HEK293 (cell line): ENCODE measurements around the gene NDUFB10.

Experiments used
- GLI2 ChIP-seq: fragments of 450-650 bp; formaldehyde crosslinking; IDR thresholded peaks from 2 replicates; pipeline ENCODE4; 2017; ENCODE audit warnings: missing biosample characterization, missing genetic modification characterization, low read depth, borderline replicate concordance
- GLI4 ChIP-seq: fragments of 450-650 bp; formaldehyde crosslinking; IDR thresholded peaks from 2 replicates; pipeline ENCODE4 v1.5.1; 2016; ENCODE audit warnings: missing biosample characterization, missing genetic modification characterization
- KLF16 ChIP-seq: fragments of 450-650 bp; formaldehyde crosslinking; IDR thresholded peaks from 2 replicates; pipeline ENCODE4 v1.5.1; 2017; ENCODE audit warnings: missing biosample characterization, missing genetic modification characterization
- OVOL3 ChIP-seq: fragments of 450-650 bp; formaldehyde crosslinking; IDR thresholded peaks from 2 replicates; pipeline ENCODE4 v1.5.1; 2016; ENCODE audit warnings: missing biosample characterization, missing genetic modification characterization
- SCRT2 ChIP-seq: fragments of 450-650 bp; formaldehyde crosslinking; IDR thresholded peaks from 2 replicates; pipeline ENCODE4 v1.5.1; 2016; ENCODE audit warnings: missing biosample characterization, missing genetic modification characterization
- YY1 ChIP-seq: fragments of 450-650 bp; formaldehyde crosslinking; IDR thresholded peaks from 2 replicates; pipeline ENCODE4 v1.5.1; 2018; ENCODE audit warnings: missing biosample characterization, missing genetic modification characterization
- ZNF112 ChIP-seq: fragments of 450-650 bp; formaldehyde crosslinking; IDR thresholded peaks from 2 replicates; pipeline ENCODE4 v1.5.0; 2017; ENCODE audit warnings: missing biosample characterization, missing genetic modification characterization
- ZNF132 ChIP-seq: fragments of 450-650 bp; formaldehyde crosslinking; IDR thresholded peaks from 2 replicates; pipeline ENCODE4 v1.5.1; 2017; ENCODE audit warnings: missing biosample characterization, missing genetic modification characterization, borderline replicate concordance
- ZNF138 ChIP-seq: fragments of 450-650 bp; formaldehyde crosslinking; IDR thresholded peaks from 2 replicates; pipeline ENCODE4 v1.5.1; 2016; ENCODE audit warnings: missing biosample characterization, missing genetic modification characterization, borderline replicate concordance
- ZNF202 ChIP-seq: fragments of 450-650 bp; formaldehyde crosslinking; IDR thresholded peaks from 2 replicates; pipeline ENCODE4 v1.5.1; 2016; ENCODE audit warnings: missing biosample characterization, missing genetic modification characterization, borderline replicate concordance
- ZNF266 ChIP-seq: fragments of 450-650 bp; formaldehyde crosslinking; IDR thresholded peaks from 2 replicates; pipeline ENCODE4 v1.5.1; 2016; ENCODE audit warnings: missing biosample characterization, missing genetic modification characterization, low read depth
- ZNF350 ChIP-seq: fragments of 450-650 bp; formaldehyde crosslinking; IDR thresholded peaks from 2 replicates; pipeline ENCODE4 v1.5.0; 2017; ENCODE audit warnings: missing biosample characterization, mild to moderate bottlenecking, missing genetic modification characterization
- ZNF354C ChIP-seq: fragments of 450-650 bp; formaldehyde crosslinking; IDR thresholded peaks from 2 replicates; pipeline ENCODE4 v1.5.1; 2016; ENCODE audit warnings: missing biosample characterization, missing genetic modification characterization, low read depth, borderline replicate concordance
- ZNF394 ChIP-seq: fragments of 450-650 bp; formaldehyde crosslinking; IDR thresholded peaks from 2 replicates; pipeline ENCODE4 v1.5.1; 2016; ENCODE audit warnings: missing biosample characterization, missing genetic modification characterization, mild to moderate bottlenecking, moderate library complexity, borderline replicate concordance
- ZNF416 ChIP-seq: fragments of 450-650 bp; formaldehyde crosslinking; IDR thresholded peaks from 2 replicates; pipeline ENCODE4 v1.5.1; 2016; ENCODE audit warnings: missing biosample characterization, missing genetic modification characterization
- ZNF514 ChIP-seq: fragments of 450-650 bp; formaldehyde crosslinking; IDR thresholded peaks from 2 replicates; pipeline ENCODE4 v1.5.1; 2016; ENCODE audit warnings: missing biosample characterization, missing genetic modification characterization
- ZNF530 ChIP-seq: fragments of 450-650 bp; formaldehyde crosslinking; IDR thresholded peaks from 2 replicates; pipeline ENCODE4 v1.5.1; 2016; ENCODE audit warnings: low read depth, missing biosample characterization, missing genetic modification characterization
- ZNF549 ChIP-seq: fragments of 450-650 bp; IDR thresholded peaks from 2 replicates; pipeline ENCODE4 v1.5.1; 2018; ENCODE audit warnings: missing biosample characterization, missing genetic modification characterization, mild to moderate bottlenecking, inconsistent platforms, moderate library complexity
- ZNF654 ChIP-seq: fragments of 450-650 bp; formaldehyde crosslinking; IDR thresholded peaks from 2 replicates; pipeline ENCODE4 v1.5.1; 2016; ENCODE audit warnings: low read depth, missing biosample characterization, missing genetic modification characterization
- ZNF658 ChIP-seq: fragments of 450-650 bp; formaldehyde crosslinking; IDR thresholded peaks from 2 replicates; pipeline ENCODE4; 2016; ENCODE audit warnings: missing biosample characterization, missing genetic modification characterization
- ZNF670 ChIP-seq: fragments of 450-650 bp; formaldehyde crosslinking; IDR thresholded peaks from 2 replicates; pipeline ENCODE4 v1.5.1; 2016; ENCODE audit warnings: missing biosample characterization, missing genetic modification characterization, low read depth
- ZNF701 ChIP-seq: fragments of 450-650 bp; formaldehyde crosslinking; IDR thresholded peaks from 2 replicates; pipeline ENCODE4 v1.5.1; 2016; ENCODE audit warnings: missing biosample characterization, missing genetic modification characterization
- ZNF777 ChIP-seq: fragments of 450-650 bp; formaldehyde crosslinking; IDR thresholded peaks from 2 replicates; pipeline ENCODE4 v1.5.1; 2017; ENCODE audit warnings: missing biosample characterization, missing genetic modification characterization, borderline replicate concordance
- TF ChIP-seq, protein P1 (sequence below): fragments of 450-650 bp; formaldehyde crosslinking; IDR thresholded peaks from 2 replicates; pipeline ENCODE4 v1.5.1; 2016; ENCODE audit warnings: missing biosample characterization, missing genetic modification characterization, low read depth
- TF ChIP-seq, protein P2 (sequence below): fragments of 450-650 bp; formaldehyde crosslinking; IDR thresholded peaks from 2 replicates; pipeline ENCODE4 v1.5.1; 2016; ENCODE audit warnings: missing biosample characterization, missing genetic modification characterization, borderline replicate concordance
- TF ChIP-seq, protein P3 (sequence below): fragments of 450-650 bp; formaldehyde crosslinking; IDR thresholded peaks from 2 replicates; pipeline ENCODE4 v1.5.1; 2017; ENCODE audit warnings: missing biosample characterization, mild to moderate bottlenecking, missing genetic modification characterization, moderate library complexity
- TF ChIP-seq, protein P4 (sequence below): fragments of 450-650 bp; formaldehyde crosslinking; IDR thresholded peaks from 2 replicates; pipeline ENCODE4 v1.5.1; 2016; ENCODE audit warnings: missing biosample characterization, missing genetic modification characterization
- TF ChIP-seq, protein P5 (sequence below): fragments of 450-650 bp; formaldehyde crosslinking; IDR thresholded peaks from 2 replicates; pipeline ENCODE4 v1.5.1; 2016; ENCODE audit warnings: missing biosample characterization, missing genetic modification characterization
- TF ChIP-seq, protein P6 (sequence below): fragments of 450-650 bp; formaldehyde crosslinking; IDR thresholded peaks from 2 replicates; pipeline ENCODE4 v1.5.1; 2016; ENCODE audit warnings: missing biosample characterization, missing genetic modification characterization

Gene NDUFB10

DNA sequence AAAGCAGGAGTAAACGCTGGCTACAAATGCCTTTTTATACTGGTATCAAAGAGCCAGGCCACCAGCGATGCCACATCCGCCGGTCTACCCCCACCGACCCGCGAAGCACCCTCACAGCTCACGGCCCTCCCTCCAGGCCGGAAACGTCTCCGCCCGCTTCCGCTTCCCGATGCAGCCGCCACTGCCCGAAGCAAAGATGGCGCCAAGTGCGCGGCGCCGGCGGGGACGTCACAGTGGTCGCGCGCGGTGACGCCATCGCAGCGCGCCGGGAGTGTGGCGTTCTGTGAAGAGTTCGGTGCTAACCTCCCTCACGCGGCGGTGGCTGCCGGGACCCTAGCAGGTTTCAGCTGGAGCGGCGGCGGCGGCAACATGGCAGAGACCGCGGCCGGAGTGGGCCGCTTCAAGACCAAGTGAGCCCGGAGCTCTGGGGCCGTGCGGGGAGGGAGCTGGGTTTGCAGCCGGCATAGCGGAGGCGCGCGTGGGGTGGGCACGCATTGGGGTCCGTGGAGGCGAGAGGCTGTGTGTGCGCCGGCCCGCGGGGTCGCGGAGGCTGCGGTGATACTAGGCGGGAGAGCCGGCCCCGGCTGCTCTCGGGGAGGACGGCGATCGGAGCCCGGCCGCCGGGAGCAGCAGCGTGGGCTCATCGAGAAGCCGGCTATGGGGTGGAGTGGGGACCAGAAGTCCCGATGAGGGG, 12.6 kb downstream of the NDUFB10 start, which contains the start of gene TBL3 (continued):
- TF ChIP-seq, protein P1, sequence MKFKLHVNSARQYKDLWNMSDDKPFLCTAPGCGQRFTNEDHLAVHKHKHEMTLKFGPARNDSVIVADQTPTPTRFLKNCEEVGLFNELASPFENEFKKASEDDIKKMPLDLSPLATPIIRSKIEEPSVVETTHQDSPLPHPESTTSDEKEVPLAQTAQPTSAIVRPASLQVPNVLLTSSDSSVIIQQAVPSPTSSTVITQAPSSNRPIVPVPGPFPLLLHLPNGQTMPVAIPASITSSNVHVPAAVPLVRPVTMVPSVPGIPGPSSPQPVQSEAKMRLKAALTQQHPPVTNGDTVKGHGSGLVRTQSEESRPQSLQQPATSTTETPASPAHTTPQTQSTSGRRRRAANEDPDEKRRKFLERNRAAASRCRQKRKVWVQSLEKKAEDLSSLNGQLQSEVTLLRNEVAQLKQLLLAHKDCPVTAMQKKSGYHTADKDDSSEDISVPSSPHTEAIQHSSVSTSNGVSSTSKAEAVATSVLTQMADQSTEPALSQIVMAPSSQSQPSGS (tag by site-specific recombination), result peak; percentile 81
- TF ChIP-seq ZNF514 (tag by site-specific recombination), result no peak
- no peak for TF ChIP-seq ZNF416 (tag by site-specific recombination)
- TF ChIP-seq ZNF350, result no peak
- no peak for TF ChIP-seq ZNF654 (tag by site-specific recombination)
- no peak for TF ChIP-seq ZNF670 (tag by site-specific recombination)
- TF ChIP-seq, protein P2, sequence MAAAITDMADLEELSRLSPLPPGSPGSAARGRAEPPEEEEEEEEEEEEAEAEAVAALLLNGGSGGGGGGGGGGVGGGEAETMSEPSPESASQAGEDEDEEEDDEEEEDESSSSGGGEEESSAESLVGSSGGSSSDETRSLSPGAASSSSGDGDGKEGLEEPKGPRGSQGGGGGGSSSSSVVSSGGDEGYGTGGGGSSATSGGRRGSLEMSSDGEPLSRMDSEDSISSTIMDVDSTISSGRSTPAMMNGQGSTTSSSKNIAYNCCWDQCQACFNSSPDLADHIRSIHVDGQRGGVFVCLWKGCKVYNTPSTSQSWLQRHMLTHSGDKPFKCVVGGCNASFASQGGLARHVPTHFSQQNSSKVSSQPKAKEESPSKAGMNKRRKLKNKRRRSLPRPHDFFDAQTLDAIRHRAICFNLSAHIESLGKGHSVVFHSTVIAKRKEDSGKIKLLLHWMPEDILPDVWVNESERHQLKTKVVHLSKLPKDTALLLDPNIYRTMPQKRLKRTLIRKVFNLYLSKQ (tag by site-specific recombination), result 0 out of 2 replicates have a peak, but pooled peaks have one; percentile 2
- TF ChIP-seq, protein P3, sequence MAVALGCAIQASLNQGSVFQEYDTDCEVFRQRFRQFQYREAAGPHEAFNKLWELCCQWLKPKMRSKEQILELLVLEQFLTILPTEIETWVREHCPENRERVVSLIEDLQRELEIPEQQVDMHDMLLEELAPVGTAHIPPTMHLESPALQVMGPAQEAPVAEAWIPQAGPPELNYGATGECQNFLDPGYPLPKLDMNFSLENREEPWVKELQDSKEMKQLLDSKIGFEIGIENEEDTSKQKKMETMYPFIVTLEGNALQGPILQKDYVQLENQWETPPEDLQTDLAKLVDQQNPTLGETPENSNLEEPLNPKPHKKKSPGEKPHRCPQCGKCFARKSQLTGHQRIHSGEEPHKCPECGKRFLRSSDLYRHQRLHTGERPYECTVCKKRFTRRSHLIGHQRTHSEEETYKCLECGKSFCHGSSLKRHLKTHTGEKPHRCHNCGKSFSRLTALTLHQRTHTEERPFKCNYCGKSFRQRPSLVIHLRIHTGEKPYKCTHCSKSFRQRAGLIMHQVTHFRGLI (tag by site-specific recombination), result no peak; the same call in 1 of the 2 replicates
- no peak for TF ChIP-seq ZNF549
- TF ChIP-seq, protein P4, sequence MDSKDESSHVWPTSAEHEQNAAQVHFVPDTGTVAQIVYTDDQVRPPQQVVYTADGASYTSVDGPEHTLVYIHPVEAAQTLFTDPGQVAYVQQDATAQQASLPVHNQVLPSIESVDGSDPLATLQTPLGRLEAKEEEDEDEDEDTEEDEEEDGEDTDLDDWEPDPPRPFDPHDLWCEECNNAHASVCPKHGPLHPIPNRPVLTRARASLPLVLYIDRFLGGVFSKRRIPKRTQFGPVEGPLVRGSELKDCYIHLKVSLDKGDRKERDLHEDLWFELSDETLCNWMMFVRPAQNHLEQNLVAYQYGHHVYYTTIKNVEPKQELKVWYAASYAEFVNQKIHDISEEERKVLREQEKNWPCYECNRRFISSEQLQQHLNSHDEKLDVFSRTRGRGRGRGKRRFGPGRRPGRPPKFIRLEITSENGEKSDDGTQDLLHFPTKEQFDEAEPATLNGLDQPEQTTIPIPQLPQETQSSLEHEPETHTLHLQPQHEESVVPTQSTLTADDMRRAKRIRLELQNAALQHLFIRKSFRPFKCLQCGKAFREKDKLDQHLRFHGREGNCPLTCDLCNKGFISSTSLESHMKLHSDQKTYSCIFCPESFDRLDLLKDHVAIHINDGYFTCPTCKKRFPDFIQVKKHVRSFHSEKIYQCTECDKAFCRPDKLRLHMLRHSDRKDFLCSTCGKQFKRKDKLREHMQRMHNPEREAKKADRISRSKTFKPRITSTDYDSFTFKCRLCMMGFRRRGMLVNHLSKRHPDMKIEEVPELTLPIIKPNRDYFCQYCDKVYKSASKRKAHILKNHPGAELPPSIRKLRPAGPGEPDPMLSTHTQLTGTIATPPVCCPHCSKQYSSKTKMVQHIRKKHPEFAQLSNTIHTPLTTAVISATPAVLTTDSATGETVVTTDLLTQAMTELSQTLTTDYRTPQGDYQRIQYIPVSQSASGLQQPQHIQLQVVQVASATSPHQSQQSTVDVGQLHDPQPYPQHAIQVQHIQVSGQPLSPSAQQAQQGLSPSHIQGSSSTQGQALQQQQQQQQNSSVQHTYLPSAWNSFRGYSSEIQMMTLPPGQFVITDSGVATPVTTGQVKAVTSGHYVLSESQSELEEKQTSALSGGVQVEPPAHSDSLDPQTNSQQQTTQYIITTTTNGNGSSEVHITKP (tag by site-specific recombination), result peak; percentile 36; the same call in 1 of the 2 replicates
- TF ChIP-seq OVOL3 (tag by site-specific recombination), result peak; percentile 82
- TF ChIP-seq ZNF138, result no peak
- no peak for TF ChIP-seq ZNF354C
- TF ChIP-seq SCRT2 (tag by site-specific recombination), result 0 out of 2 replicates have a peak, but pooled peaks have one; percentile 44
- no peak for TF ChIP-seq ZNF132 (tag by site-specific recombination)
- no peak for TF ChIP-seq ZNF777 (tag by site-specific recombination)
- TF ChIP-seq KLF16 (tag by site-specific recombination), result peak; percentile 92
- no peak for TF ChIP-seq GLI2 (tag by site-specific recombination)
- no peak for TF ChIP-seq ZNF266
- TF ChIP-seq, protein P5, sequence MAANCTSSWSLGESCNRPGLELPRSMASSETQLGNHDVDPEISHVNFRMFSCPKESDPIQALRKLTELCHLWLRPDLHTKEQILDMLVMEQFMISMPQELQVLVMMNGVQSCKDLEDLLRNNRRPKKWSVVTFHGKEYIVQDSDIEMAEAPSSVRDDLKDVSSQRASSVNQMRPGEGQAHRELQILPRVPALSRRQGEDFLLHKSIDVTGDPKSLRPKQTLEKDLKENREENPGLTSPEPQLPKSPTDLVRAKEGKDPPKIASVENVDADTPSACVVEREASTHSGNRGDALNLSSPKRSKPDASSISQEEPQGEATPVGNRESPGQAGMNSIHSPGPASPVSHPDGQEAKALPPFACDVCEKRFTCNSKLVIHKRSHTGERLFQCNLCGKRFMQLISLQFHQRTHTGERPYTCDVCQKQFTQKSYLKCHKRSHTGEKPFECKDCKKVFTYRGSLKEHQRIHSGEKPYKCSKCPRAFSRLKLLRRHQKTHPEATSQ, result no peak
- TF ChIP-seq YY1, result peak; percentile 100
- no peak for TF ChIP-seq ZNF658
- no peak for TF ChIP-seq GLI4 (tag by site-specific recombination)
- no peak for TF ChIP-seq ZNF202 (tag by site-specific recombination)
- TF ChIP-seq, protein P6, sequence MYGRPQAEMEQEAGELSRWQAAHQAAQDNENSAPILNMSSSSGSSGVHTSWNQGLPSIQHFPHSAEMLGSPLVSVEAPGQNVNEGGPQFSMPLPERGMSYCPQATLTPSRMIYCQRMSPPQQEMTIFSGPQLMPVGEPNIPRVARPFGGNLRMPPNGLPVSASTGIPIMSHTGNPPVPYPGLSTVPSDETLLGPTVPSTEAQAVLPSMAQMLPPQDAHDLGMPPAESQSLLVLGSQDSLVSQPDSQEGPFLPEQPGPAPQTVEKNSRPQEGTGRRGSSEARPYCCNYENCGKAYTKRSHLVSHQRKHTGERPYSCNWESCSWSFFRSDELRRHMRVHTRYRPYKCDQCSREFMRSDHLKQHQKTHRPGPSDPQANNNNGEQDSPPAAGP, result peak; percentile 98
- TF ChIP-seq ZNF701, result no peak; the same call in 1 of the 2 replicates
- no peak for TF ChIP-seq ZNF112 (tag by site-specific recombination)
- no peak for TF ChIP-seq ZNF530 (tag by site-specific recombination)
- peak; percentile 75; the same call in 1 of the 2 replicates for TF ChIP-seq ZNF394 (tag by site-specific recombination)
